BE2C (cell line): ENCODE data around the gene PIK3CA.

Source experiments
- DNase-seq: peaks from one replicate; pipeline ENCODE4 v3.0.0-alpha.2; 2020
- H3K27me3 ChIP-seq: fragments of 250-450 bp; sonication (Bioruptor Pico); 2 replicates; pipeline ENCODE4 v1.5.1; 2020; ENCODE audit warnings: mild to moderate bottlenecking
- H3K36me3 ChIP-seq: fragments of 250-450 bp; sonication (Bioruptor Pico); 2 replicates; pipeline ENCODE4 v1.5.1; 2020; ENCODE audit warnings: mild to moderate bottlenecking
- H3K4me1 ChIP-seq: fragments of 250-450 bp; sonication (Bioruptor Pico); 2 replicates; pipeline ENCODE4 v1.5.1; 2020
- H3K4me3 ChIP-seq: 2 replicates; pipeline ENCODE4 v1.5.1; 2011; ENCODE audit warnings: low read depth, low read length
- H3K9me3 ChIP-seq: fragments of 250-450 bp; sonication (Bioruptor Pico); 2 replicates; pipeline ENCODE4 v1.5.1; 2020
- CTCF ChIP-seq: IDR thresholded peaks from 2 replicates; pipeline ENCODE4 v1.5.1; 2012; ENCODE audit warnings: mild to moderate bottlenecking, low read depth, low read length

The PIK3CA gene

GRCh38 chr3:179278151-179278550 lies 130.0 kb downstream of the PIK3CA start:
- TF ChIP-seq CTCF: no peak
- Histone ChIP-seq H3K9me3 (no peaks in the 10 kb centered on the region), H3K4me3 (no peak overlapping the region), H3K27me3 (no peaks in the 10 kb centered on the region), H3K36me3 (no peaks in the 10 kb centered on the region), H3K4me1 (no peaks in the 10 kb centered on the region)
- DNase-seq: no peak

GRCh38 chr3:179278932-179279693 lies 131.0 kb downstream of the PIK3CA start:
- no peaks in the 10 kb centered on the region for H3K36me3 ChIP-seq
- no peak for TF ChIP-seq CTCF
- H3K4me3 ChIP-seq: no peak overlapping the region
- H3K4me1 ChIP-seq: no peaks in the 10 kb centered on the region
- DNase-seq: no peak
- no peaks in the 10 kb centered on the region for H3K27me3 ChIP-seq
- no peaks in the 10 kb centered on the region for H3K9me3 ChIP-seq

GRCh38 chr3:179279837-179280236 lies 131.7 kb downstream of the PIK3CA start:
- no peaks in the 10 kb centered on the region for H3K36me3 ChIP-seq
- H3K9me3 ChIP-seq: no peaks in the 10 kb centered on the region
- no peak for DNase-seq
- no peak for TF ChIP-seq CTCF
- no peaks in the 10 kb centered on the region for H3K27me3 ChIP-seq
- H3K4me3 ChIP-seq: no peak overlapping the region
- H3K4me1 ChIP-seq: no peaks in the 10 kb centered on the region

GRCh38 chr3:179281825-179282224 lies 133.7 kb downstream of the PIK3CA start:
- TF ChIP-seq CTCF: no peak
- Histone ChIP-seq H3K27me3 (no peaks in the 10 kb centered on the region), H3K36me3 (no peaks in the 10 kb centered on the region), H3K4me1 (no peaks in the 10 kb centered on the region), H3K9me3 (no peaks in the 10 kb centered on the region), H3K4me3 (no peak overlapping the region)
- DNase-seq: no peak

GRCh38 chr3:179286331-179286730 lies 138.2 kb downstream of the PIK3CA start:
- Histone ChIP-seq H3K4me3 (no peak overlapping the region), H3K4me1 (no peaks in the 10 kb centered on the region; the same call in 1 of the 2 replicates), H3K36me3 (no peaks in the 10 kb centered on the region), H3K27me3 (no peaks in the 10 kb centered on the region), H3K9me3 (no peaks in the 10 kb centered on the region)
- no peak for DNase-seq
- no peak for TF ChIP-seq CTCF

- H3K27me3 ChIP-seq: no peaks in the 10 kb centered on the region; the same call in 1 of the 2 replicates
- no peak for TF ChIP-seq CTCF
- H3K4me3 ChIP-seq: no peak overlapping the region
- DNase-seq: no peak
- no peaks in the 10 kb centered on the region for H3K9me3 ChIP-seq
- H3K36me3 ChIP-seq: no peaks in the 10 kb centered on the region
- H3K4me1 ChIP-seq: no peaks in the 10 kb centered on the region; the same call in 1 of the 2 replicates
Measured at GRCh38 chr3:179288845-179289244, 140.7 kb downstream of the PIK3CA start.
